BE2C (cell line): ENCODE measurements around the gene MTAP.

Experiments
- DNase-seq: peaks from one replicate; pipeline ENCODE4 v3.0.0-alpha.2; 2020
- H3K27me3 ChIP-seq: fragments of 250-450 bp; sonication (Bioruptor Pico); 2 replicates; pipeline ENCODE4 v1.5.1; 2020; ENCODE audit warnings: mild to moderate bottlenecking
- H3K36me3 ChIP-seq: fragments of 250-450 bp; sonication (Bioruptor Pico); 2 replicates; pipeline ENCODE4 v1.5.1; 2020; ENCODE audit warnings: mild to moderate bottlenecking
- H3K4me1 ChIP-seq: fragments of 250-450 bp; sonication (Bioruptor Pico); 2 replicates; pipeline ENCODE4 v1.5.1; 2020
- H3K4me3 ChIP-seq: 2 replicates; pipeline ENCODE4 v1.5.1; 2011; ENCODE audit warnings: low read depth, low read length
- H3K9me3 ChIP-seq: fragments of 250-450 bp; sonication (Bioruptor Pico); 2 replicates; pipeline ENCODE4 v1.5.1; 2020
- CTCF ChIP-seq: IDR thresholded peaks from 2 replicates; pipeline ENCODE4 v1.5.1; 2012; ENCODE audit warnings: mild to moderate bottlenecking, low read depth, low read length

MTAP gene

DNA sequence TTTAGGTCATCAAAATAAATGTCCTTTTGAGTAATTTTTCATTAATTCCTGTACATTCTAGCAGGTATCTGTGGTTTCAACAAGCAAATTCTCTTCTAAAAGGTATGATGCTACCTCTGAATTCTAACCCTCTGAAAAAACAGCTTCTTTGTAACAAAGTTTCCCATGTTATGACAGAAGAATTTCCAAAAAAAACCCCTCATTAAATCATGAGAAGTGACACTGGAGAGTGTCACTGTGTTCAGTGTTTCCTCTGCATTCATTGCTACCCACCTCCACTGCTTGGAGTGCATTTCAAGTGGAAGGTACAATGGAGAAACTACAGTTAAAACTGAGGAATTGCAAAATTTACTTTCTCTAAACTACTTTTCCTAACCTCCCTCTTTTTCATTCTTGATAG lies 181.7 kb downstream of the MTAP start:
- no peak for DNase-seq
- H3K27me3 ChIP-seq, result no peaks in the 10 kb centered on the region
- no peaks in the 10 kb centered on the region for H3K9me3 ChIP-seq
- peaks cover 11% of the 10 kb centered on the region for H3K4me1 ChIP-seq
- H3K4me3 ChIP-seq, result no peak overlapping the region
- no peaks in the 10 kb centered on the region for H3K36me3 ChIP-seq
- no peak for TF ChIP-seq CTCF

- Histone ChIP-seq H3K27me3 (no peaks in the 10 kb centered on the region), H3K36me3 (peaks cover 7% of the 10 kb centered on the region), H3K9me3 (no peaks in the 10 kb centered on the region), H3K4me3 (no peak overlapping the region), H3K4me1 (peaks cover 11% of the 10 kb centered on the region)
- no peak for DNase-seq
- no peak for TF ChIP-seq CTCF
These were observed 183.7 kb downstream of the MTAP start for GRCh38 chr9:21985964-21986667.
